Keratinocyte (primary cell): ENCODE results near the gene SNAPC4. TPM values are rescaled to one million over a fixed set of nuclear protein-coding genes. Genes with fewer than 3 reads are reported as not detected.

Source experiments
- DNase-seq: peaks from one replicate; pipeline ENCODE4 v3.0.0-alpha.2; 2011; ENCODE audit warnings: low read depth, missing footprints, low spot score
- FAIRE-seq: peaks from 2 replicates; lab custom pipeline; 2011; peaks lifted over from hg19 to GRCh38; lab: Jason Lieb, UNC
- H2AFZ ChIP-seq: 2 replicates; pipeline ENCODE4 v1.6.0; 2012; ENCODE audit warnings: low read length, control low read depth, inconsistent platforms; ENCODE audit not compliant: control insufficient read depth
- H3K27ac ChIP-seq: 2 replicates; pipeline ENCODE4 v1.5.1; 2011; ENCODE audit warnings: low read length; ENCODE audit not compliant: control insufficient read depth, insufficient read depth
- H3K27me3 ChIP-seq: 3 replicates; pipeline ENCODE4 v1.6.0; 2011; ENCODE audit warnings: low read length; ENCODE audit not compliant: control insufficient read depth, insufficient read depth; ENCODE audit errors: extremely low read depth
- H3K36me3 ChIP-seq, 2 experiments: 2 replicates in 1 of 2; 3 replicates in 1 of 2; pipeline ENCODE4 v1.5.1; 2011; ENCODE audit warnings: low read length in 2 of 2, mild to moderate bottlenecking in 1 of 2; ENCODE audit not compliant: control insufficient read depth in 2 of 2, insufficient read depth in 2 of 2; ENCODE audit errors: extremely low read depth in 1 of 2
- H3K4me1 ChIP-seq: 3 replicates; pipeline ENCODE4 v1.5.1; 2011; ENCODE audit warnings: low read length; ENCODE audit not compliant: control insufficient read depth, insufficient read depth; ENCODE audit errors: extremely low read depth
- H3K4me2 ChIP-seq: 3 replicates; pipeline ENCODE4 v1.6.0; 2011; ENCODE audit warnings: low read depth, low read length; ENCODE audit not compliant: control insufficient read depth, insufficient read depth; ENCODE audit errors: extremely low read depth
- H3K4me3 ChIP-seq, 3 experiments: fragments of 200-600 bp in 1 of 3; sonication (generic) in 1 of 3; 2 replicates in 2 of 3; 3 replicates in 1 of 3; pipeline ENCODE4 v1.5.1; 2011 to 2016; ENCODE audit warnings: low read length in 3 of 3, mild to moderate bottlenecking in 3 of 3, control low read depth in 2 of 3, inconsistent platforms in 1 of 3, low read depth in 1 of 3, mixed read lengths in 1 of 3, mixed run types in 1 of 3, moderate library complexity in 1 of 3; ENCODE audit not compliant: control insufficient read depth in 2 of 3, insufficient read depth in 2 of 3; ENCODE audit errors: extremely low read depth in 1 of 3
- H3K79me2 ChIP-seq: 2 replicates; pipeline ENCODE4 v1.6.0; 2012; ENCODE audit warnings: low read length; ENCODE audit not compliant: control insufficient read depth, insufficient read depth
- H3K9ac ChIP-seq: 3 replicates; pipeline ENCODE4 v1.6.0; 2011; ENCODE audit warnings: low read length; ENCODE audit not compliant: control insufficient read depth, insufficient read depth; ENCODE audit errors: extremely low read depth
- H3K9me1 ChIP-seq: 3 replicates; pipeline ENCODE4 v1.6.0; 2011; ENCODE audit warnings: low read length; ENCODE audit not compliant: control insufficient read depth, insufficient read depth; ENCODE audit errors: extremely low read depth
- H3K9me3 ChIP-seq: 2 replicates; pipeline ENCODE4 v1.5.1; 2012; ENCODE audit warnings: low read depth, low read length; ENCODE audit not compliant: control insufficient read depth
- H4K20me1 ChIP-seq: 3 replicates; pipeline ENCODE4 v1.6.0; 2011; ENCODE audit warnings: low read length; ENCODE audit not compliant: control insufficient read depth, insufficient read depth; ENCODE audit errors: extremely low read depth
- CTCF ChIP-seq, 3 experiments: IDR thresholded peaks in 1 of 3; conservative IDR thresholded peaks in 1 of 3; optimal IDR thresholded peaks in 1 of 3; 2 replicates in 2 of 3; 3 replicates in 1 of 3; pipeline versions ENCODE3 to v1.5.1; 2011; ENCODE audit warnings: low read length in 3 of 3, mild to moderate bottlenecking in 3 of 3, moderate library complexity in 2 of 3, control low read depth in 1 of 3, inconsistent platforms in 1 of 3; ENCODE audit not compliant: insufficient read depth in 2 of 3; ENCODE audit errors: extremely low read depth in 1 of 3
- EZH2 ChIP-seq: IDR thresholded peaks from one replicate; pipeline ENCODE4 v1.6.1; 2012; ENCODE audit warnings: inconsistent platforms, mild to moderate bottlenecking, low read length, moderate library complexity
- dilution Hi-C: fragments of 300-500 bp; cut with MboI; formaldehyde crosslinking; loops from one replicate; pipeline ENCODE4 v1.7.0; 2020; ENCODE audit warnings: low sequenced_read_pairs; ENCODE audit not compliant: extremely low pct_ligation_motif_present
- polyA plus RNA-seq, 5 experiments: library from polyadenylated mRNA; depleted of rRNA in 3 of 5; stranded (reverse) in 3 of 5; stranded (forward) in 1 of 5; unstranded in 1 of 5; fragments of >200 nt; gene quantifications; 1 replicate in 1 of 5; 2 replicates in 3 of 5; 3 replicates in 1 of 5; pipeline versions ENCODE4 v1.2.1 to v1.2.3, GENCODE V29; 2011 to 2012; ENCODE audit warnings: missing spikeins in 2 of 5, low read depth in 1 of 5, low replicate concordance in 1 of 5

SNAPC4 gene
- polyA plus RNA-seq, 1 donor (not counting 4 experiments of a cell fraction or from before 2014, with no cell fraction given): 3.6 TPM

- peaks cover 15% of the 10 kb centered on the region for H3K4me1 ChIP-seq
- H3K9me1 ChIP-seq: peaks cover 2% of the 10 kb centered on the region
- H3K4me2 ChIP-seq: peak overlapping the region; percentile 74
- H3K27me3 ChIP-seq: no peaks in the 10 kb centered on the region
- H3K9ac ChIP-seq: peak overlapping the region; percentile 80
- peaks cover 26 to 31% of the 10 kb centered on the region in 2 experiments for H3K36me3 ChIP-seq
- H3K4me3 ChIP-seq: peak overlapping the region; percentile 76 to 90 (median 77)
- H3K27ac ChIP-seq: peak overlapping the region; percentile 56
- H4K20me1 ChIP-seq: peaks cover 13% of the 10 kb centered on the region
- FAIRE-seq (no peak), DNase-seq (no peak)
- TF ChIP-seq EZH2 (no peak), CTCF (optimal IDR thresholded peaks at IDR 0.05 in 1 of 3, IDR thresholded peaks at IDR 0.05 in 1 of 3, conservative IDR thresholded peaks at IDR 0.05 in 1 of 3; ENCODE audit: extremely low read depth in 1 of 3, insufficient read depth in 2 of 3, low read length in 3 of 3) (no peak)
- H3K79me2 ChIP-seq: peaks cover 55% of the 10 kb centered on the region
- no peaks in the 10 kb centered on the region for H3K9me3 ChIP-seq
- dilution Hi-C loops: no loop called here
- peak overlapping the region; percentile 40 for H2AFZ ChIP-seq
These were observed 38.8 kb upstream of the SNAPC4 start for GRCh38 chr9:136438548-136439480.

- no peak for FAIRE-seq
- Histone ChIP-seq H3K36me3 (peaks cover 20 to 25% of the 10 kb centered on the region in 2 experiments), H4K20me1 (peaks cover 13% of the 10 kb centered on the region)
These were observed 38.0 kb upstream of the SNAPC4 start for GRCh38 chr9:136437839-136438547.

More at GRCh38 chr9:136437839-136438547, 38.0 kb upstream of the SNAPC4 start:
- DNase-seq: no peak
- no peaks in the 10 kb centered on the region for H3K9me3 ChIP-seq
- peaks cover 2% of the 10 kb centered on the region for H3K9me1 ChIP-seq
- peaks cover 56% of the 10 kb centered on the region for H3K79me2 ChIP-seq
- peaks cover 15% of the 10 kb centered on the region for H3K4me1 ChIP-seq
- TF ChIP-seq EZH2 (no peak), CTCF (optimal IDR thresholded peaks at IDR 0.05 in 1 of 3, IDR thresholded peaks at IDR 0.05 in 1 of 3, conservative IDR thresholded peaks at IDR 0.05 in 1 of 3; ENCODE audit: extremely low read depth in 1 of 3, insufficient read depth in 2 of 3, low read length in 3 of 3) (no peak)
- no peak overlapping the region for H2AFZ ChIP-seq
- peak overlapping the region; percentile 80 for H3K9ac ChIP-seq
- H3K27ac ChIP-seq: peak overlapping the region; percentile 56
- dilution Hi-C loops: no loop called here
- H3K27me3 ChIP-seq: no peaks in the 10 kb centered on the region
- H3K4me2 ChIP-seq: peak overlapping the region; percentile 74
- H3K4me3 ChIP-seq: peak overlapping the region; percentile 76 to 90 (median 77)
